ENCODE measurements around the gene HIVEP3.

Gene HIVEP3

DNA sequence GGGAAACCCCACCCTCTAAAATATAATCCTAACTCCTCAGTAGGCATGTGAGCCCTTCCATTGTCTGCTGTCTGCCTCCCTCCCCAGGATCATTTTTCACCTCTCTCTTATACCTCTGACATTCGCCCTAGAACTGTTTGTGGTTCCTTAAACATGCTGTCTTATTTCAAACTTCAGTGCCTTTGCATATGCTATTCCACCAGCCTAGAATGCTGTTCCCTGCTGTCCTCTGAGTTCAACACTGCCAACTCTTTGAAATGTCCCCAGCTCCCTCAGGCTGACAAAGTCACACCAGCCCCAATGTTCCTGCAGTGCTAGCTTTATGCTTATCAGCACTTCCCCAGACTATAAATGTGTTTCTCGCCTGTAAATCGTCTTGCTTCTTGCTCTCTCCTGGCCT is 119.5 kb downstream of the HIVEP3 start:
- DNase-seq (ENCODE audit: low read depth), result no peak
- H3K4me3 ChIP-seq (ENCODE audit: low read length), result no peak overlapping the region

DNA sequence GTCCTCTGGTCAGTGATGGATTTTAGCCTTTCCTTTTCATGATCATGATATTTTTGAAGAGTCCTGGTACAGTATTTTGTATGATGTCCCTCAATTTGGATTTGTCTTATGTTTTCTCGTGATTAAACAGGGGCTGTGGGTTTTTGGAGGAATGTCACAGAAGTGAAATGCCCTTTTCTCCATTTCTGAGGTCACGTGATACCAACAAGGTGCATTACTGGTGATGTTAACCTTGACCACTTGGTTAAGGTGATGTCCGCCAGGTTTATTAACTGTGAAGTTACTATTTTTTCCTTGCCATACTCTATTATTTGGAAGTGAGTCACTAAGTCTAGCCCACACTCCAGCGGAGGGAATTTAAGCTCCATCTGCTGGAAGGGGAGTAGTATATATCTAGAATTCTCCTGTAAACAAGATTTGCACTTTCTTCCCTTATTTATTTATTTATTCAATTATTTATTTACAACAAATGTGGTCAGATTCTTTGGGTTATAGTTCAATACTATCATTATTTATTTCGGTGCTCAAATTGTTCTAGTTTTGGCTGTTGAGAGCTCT is 123.4 kb downstream of the HIVEP3 start:
- peak; percentile 24 for DNase-seq (ENCODE audit: low read depth)
- no peak overlapping the region for H3K4me3 ChIP-seq (ENCODE audit: low read length)

More for the DNA sequence above, 119.5 kb downstream of the HIVEP3 start:
- TF ChIP-seq, protein P1, sequence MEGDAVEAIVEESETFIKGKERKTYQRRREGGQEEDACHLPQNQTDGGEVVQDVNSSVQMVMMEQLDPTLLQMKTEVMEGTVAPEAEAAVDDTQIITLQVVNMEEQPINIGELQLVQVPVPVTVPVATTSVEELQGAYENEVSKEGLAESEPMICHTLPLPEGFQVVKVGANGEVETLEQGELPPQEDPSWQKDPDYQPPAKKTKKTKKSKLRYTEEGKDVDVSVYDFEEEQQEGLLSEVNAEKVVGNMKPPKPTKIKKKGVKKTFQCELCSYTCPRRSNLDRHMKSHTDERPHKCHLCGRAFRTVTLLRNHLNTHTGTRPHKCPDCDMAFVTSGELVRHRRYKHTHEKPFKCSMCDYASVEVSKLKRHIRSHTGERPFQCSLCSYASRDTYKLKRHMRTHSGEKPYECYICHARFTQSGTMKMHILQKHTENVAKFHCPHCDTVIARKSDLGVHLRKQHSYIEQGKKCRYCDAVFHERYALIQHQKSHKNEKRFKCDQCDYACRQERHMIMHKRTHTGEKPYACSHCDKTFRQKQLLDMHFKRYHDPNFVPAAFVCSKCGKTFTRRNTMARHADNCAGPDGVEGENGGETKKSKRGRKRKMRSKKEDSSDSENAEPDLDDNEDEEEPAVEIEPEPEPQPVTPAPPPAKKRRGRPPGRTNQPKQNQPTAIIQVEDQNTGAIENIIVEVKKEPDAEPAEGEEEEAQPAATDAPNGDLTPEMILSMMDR (conservative IDR thresholded peaks at IDR 0.05; ENCODE audit: low read depth, low read length), result no peak

DNA sequence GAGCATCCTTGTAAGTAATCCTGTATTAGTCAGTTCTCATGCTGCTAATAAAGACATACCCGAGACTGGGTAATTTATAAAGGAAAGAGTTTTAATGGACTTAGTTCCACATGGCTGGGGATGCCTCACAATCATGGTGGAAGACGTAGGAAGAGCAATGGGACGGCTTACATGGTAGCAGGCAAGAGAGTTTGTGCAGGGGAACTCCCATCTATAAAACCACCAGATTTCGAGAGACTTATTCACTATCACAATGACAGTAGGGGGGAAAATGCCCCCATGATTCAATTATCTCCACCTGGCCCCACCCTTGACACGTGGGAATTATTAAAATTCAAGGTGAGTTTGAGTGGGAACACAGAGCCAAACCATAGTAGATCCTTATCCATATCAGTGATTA is 124.7 kb downstream of the HIVEP3 start:
- DNase-seq (ENCODE audit: low read depth), result no peak
- no peak overlapping the region for H3K4me3 ChIP-seq (ENCODE audit: low read length)
- TF ChIP-seq, protein P1 (conservative IDR thresholded peaks at IDR 0.05; ENCODE audit: low read depth, low read length), result no peak

More for the DNA sequence above, 123.4 kb downstream of the HIVEP3 start:
- TF ChIP-seq, protein P1 (conservative IDR thresholded peaks at IDR 0.05; ENCODE audit: low read depth, low read length), result peak; percentile 58

DNA sequence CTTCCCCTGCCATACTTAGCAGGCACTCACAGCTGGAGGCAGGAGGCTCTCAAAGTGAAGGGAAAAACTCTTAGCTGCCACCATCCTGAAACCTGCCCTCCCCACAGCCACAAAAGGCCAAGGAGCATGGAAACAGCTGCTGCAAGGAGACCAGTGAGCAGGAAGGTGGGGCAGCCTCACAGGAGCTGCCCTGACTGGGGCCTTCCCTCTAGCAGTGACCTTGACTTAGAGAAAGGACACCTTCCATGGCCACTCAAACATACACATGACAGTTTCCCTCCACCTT is 126.3 kb downstream of the HIVEP3 start:
- no peak overlapping the region for H3K4me3 ChIP-seq (ENCODE audit: low read length)
- no peak for DNase-seq (ENCODE audit: low read depth)
- TF ChIP-seq, protein P1 (conservative IDR thresholded peaks at IDR 0.05; ENCODE audit: low read depth, low read length), result no peak

DNA sequence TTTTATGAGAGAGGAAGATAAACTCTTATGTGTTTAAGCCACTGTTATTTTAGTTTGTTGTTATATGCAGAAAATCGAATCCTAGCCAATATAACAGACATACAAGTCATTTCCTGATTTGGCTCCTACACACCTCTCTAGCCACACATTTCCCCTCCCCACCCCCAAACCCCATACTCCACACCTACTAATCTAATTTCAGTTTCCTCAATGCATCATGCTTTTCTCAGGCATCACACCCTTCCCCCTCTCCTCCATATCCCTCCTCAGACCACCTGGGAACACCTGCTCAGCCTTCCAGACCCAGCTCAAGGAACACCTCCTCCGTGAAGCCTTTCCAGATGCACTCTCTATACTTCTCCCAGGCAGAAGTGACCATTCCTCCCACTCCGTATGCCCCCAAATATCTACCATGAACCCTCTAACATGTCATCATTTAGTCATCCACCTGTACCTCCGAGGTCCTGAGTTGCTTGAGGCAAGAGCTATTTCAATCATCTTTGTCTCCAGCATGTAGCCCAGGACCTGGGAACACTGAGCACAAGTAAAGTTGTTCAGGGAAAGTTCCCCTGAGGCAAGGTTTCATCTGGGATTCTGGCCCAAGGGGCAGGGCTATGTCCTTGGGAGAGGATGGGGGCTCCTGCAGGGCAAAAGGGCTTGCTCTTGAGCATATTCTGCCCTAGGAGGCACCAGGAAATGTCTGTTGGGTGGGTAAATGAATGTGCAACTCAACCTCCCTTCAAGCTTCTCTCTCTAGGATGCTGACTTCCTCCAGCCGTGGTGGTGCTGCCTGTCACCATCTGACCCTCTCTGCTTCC is 126.8 kb downstream of the HIVEP3 start:
- TF ChIP-seq, protein P1 (conservative IDR thresholded peaks at IDR 0.05; ENCODE audit: low read depth, low read length), result no peak
- H3K4me3 ChIP-seq (ENCODE audit: low read length), result no peak overlapping the region
- DNase-seq (ENCODE audit: low read depth), result no peak

DNA sequence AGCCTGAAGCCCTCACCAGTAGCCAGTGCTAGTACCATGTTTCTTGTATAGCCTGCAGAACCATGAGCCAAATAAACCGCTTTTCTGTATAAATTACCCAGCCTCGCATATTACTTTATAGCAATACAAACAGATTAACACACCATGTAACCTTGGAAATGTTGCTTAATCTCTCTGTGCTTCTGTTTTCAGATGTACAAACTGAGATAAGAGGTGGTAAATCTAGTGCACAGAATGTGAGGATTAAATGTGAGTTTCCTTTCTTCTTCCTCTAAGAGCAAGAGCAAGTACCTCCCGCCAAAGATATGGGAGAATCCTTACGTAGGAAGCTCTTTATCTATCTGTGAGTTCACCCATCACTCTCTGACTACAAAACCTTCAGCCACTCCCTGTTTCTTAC is 128.4 kb downstream of the HIVEP3 start:
- TF ChIP-seq, protein P1 (conservative IDR thresholded peaks at IDR 0.05; ENCODE audit: low read depth, low read length), result no peak
- no peak for DNase-seq (ENCODE audit: low read depth)
- no peak overlapping the region for H3K4me3 ChIP-seq (ENCODE audit: low read length)

Measured in retinal pigment epithelial cell (primary cell).